K562 (cell line): ENCODE results near the gene FLOT2. TPM values are rescaled to one million over a fixed set of nuclear protein-coding genes. Genes with fewer than 3 reads are reported as not detected.

ENCODE experiments used
- ATAC-seq: fragments of 200-7000 bp; cut with Tn5 transposase; 3 replicates; pipeline ENCODE4 v1.9.1; 2020; ENCODE audit warnings: moderate library complexity
- BruUV-seq: library from RNA; stranded (reverse); fragments of 400-500 nt; replicated peaks from 2 replicates; lab custom pipeline; 2021; lab: Mats Ljungman, UMichigan
- CTCF ChIA-PET: fragments of 300-600 bp; formaldehyde crosslinking; extraction: SDS; loops from one replicate; lab custom pipeline; 2021; ENCODE audit warnings: low intra/inter-chr PET ratio; lab: Yijun Ruan, JAX
- POLR2A ChIA-PET: fragments of 300-600, 350-650 bp; sonication (Branson Sonifier 250); formaldehyde crosslinking; extraction: SDS; loops from one replicate; lab custom pipeline; 2021; ENCODE audit warnings: antibody characterized with exemption, inconsistent platforms; lab: Yijun Ruan, JAX
- DNase-seq, 4 experiments: peaks; one replicate each; pipeline versions ENCODE4 v3.0.0 to v3.0.0-alpha.2; 2011 to 2018; ENCODE audit warnings: low spot score in 3 of 4, mixed read lengths in 3 of 4; ENCODE audit errors: extremely low read depth in 1 of 4
- FAIRE-seq: peaks from 2 replicates; lab custom pipeline; 2011; peaks lifted over from hg19 to GRCh38; lab: Jason Lieb, UNC
- H2AFZ ChIP-seq: 2 replicates; pipeline ENCODE4 v1.6.0; 2011; ENCODE audit warnings: low read depth, low read length, control low read depth, inconsistent platforms
- H3K27ac ChIP-seq: fragments of 200-600 bp; 3 replicates; pipeline ENCODE4 v1.8.0; 2011; ENCODE audit warnings: low read depth, mild to moderate bottlenecking, control low read depth, inconsistent platforms, low read length, moderate library complexity, mixed read lengths; ENCODE audit errors: extremely low read depth
- H3K27me3 ChIP-seq, 2 experiments: fragments of 300-600 bp in 1 of 2; 2 replicates in 1 of 2; 3 replicates in 1 of 2; pipeline versions ENCODE4 v1.6.0 to v1.8.0; 2011; ENCODE audit warnings: inconsistent platforms in 2 of 2, low read length in 2 of 2, mild to moderate bottlenecking in 1 of 2, mixed read lengths in 1 of 2, moderate library complexity in 1 of 2; ENCODE audit not compliant: control insufficient read depth in 2 of 2, insufficient read depth in 2 of 2
- H3K36me3 ChIP-seq: fragments of 300-600 bp; 3 replicates; pipeline ENCODE4 v1.8.0; 2011; ENCODE audit warnings: mild to moderate bottlenecking, low read length, inconsistent platforms; ENCODE audit not compliant: control insufficient read depth, insufficient read depth
- H3K4me1 ChIP-seq, 2 experiments: fragments of 200-600 bp in 1 of 2; replicated peaks in 1 of 2; 2 replicates in 1 of 2; 3 replicates in 1 of 2; pipeline versions ENCODE4 v1.5.1 to v1.8.0; 2011; ENCODE audit warnings: inconsistent platforms in 2 of 2, low read length in 2 of 2, mild to moderate bottlenecking in 1 of 2, mixed read lengths in 1 of 2, moderate library complexity in 1 of 2; ENCODE audit not compliant: control insufficient read depth in 2 of 2, insufficient read depth in 2 of 2
- H3K4me2 ChIP-seq: 2 replicates; pipeline ENCODE4 v1.6.1; 2011; ENCODE audit warnings: low read length, control low read depth, inconsistent platforms, mixed read lengths; ENCODE audit not compliant: insufficient read depth
- H3K4me3 ChIP-seq: fragments of 200-600 bp; sonication (generic), shearing (Covaris generic); 2 replicates; pipeline ENCODE4 v1.5.1; 2016; ENCODE audit warnings: control low read depth, inconsistent platforms
- H3K79me2 ChIP-seq: fragments of 200-600 bp; 3 replicates; pipeline ENCODE4 v1.8.0; 2011; ENCODE audit warnings: low read length, inconsistent platforms; ENCODE audit not compliant: control insufficient read depth, insufficient read depth
- H3K9ac ChIP-seq, 2 experiments: 2 replicates each; pipeline versions ENCODE4 v1.6.0 to v1.6.1; 2011; ENCODE audit warnings: low read depth in 2 of 2, low read length in 2 of 2, control low read depth in 1 of 2, inconsistent platforms in 1 of 2, mild to moderate bottlenecking in 1 of 2, mixed read lengths in 1 of 2; ENCODE audit not compliant: insufficient read depth in 1 of 2
- H3K9me1 ChIP-seq: one replicate; pipeline ENCODE4 v1.6.0; 2011; ENCODE audit warnings: inconsistent platforms, mild to moderate bottlenecking, low read length, moderate library complexity; ENCODE audit not compliant: control insufficient read depth, insufficient read depth
- H3K9me3 ChIP-seq: replicated peaks from 2 replicates; pipeline ENCODE4 v1.5.1; 2011; ENCODE audit warnings: low read depth, low read length, inconsistent platforms; ENCODE audit not compliant: control insufficient read depth, insufficient read depth
- H4K20me1 ChIP-seq: replicated peaks from 2 replicates; pipeline ENCODE4 v1.6.1; 2011; ENCODE audit warnings: low read length, inconsistent platforms, mixed read lengths; ENCODE audit not compliant: control insufficient read depth, insufficient read depth
- ARID4B ChIP-seq: sonication (generic); formaldehyde crosslinking; IDR thresholded peaks from 2 replicates; pipeline ENCODE4 v1.8.0; 2022; ENCODE audit warnings: mild to moderate bottlenecking, missing genetic modification reagents
- FIP1L1 ChIP-seq: fragments of 200-400 bp; formaldehyde crosslinking; IDR thresholded peaks from 2 replicates; pipeline ENCODE4 v1.6.1; 2018; ENCODE audit warnings: mild to moderate bottlenecking, low read depth, low read length; ENCODE audit not compliant: poor library complexity, severe bottlenecking
- FOXP4 ChIP-seq: sonication (generic); formaldehyde crosslinking; IDR thresholded peaks from 2 replicates; pipeline ENCODE4 v1.8.0; 2022; ENCODE audit warnings: mild to moderate bottlenecking, missing genetic modification reagents, borderline replicate concordance
- HNRNPK ChIP-seq: fragments of 200-400 bp; formaldehyde crosslinking; IDR thresholded peaks from one replicate; pipeline ENCODE4 v1.6.1; 2018; ENCODE audit warnings: mild to moderate bottlenecking, low read depth, low read length; ENCODE audit not compliant: poor library complexity, severe bottlenecking
- HNRNPLL ChIP-seq: fragments of 200-400 bp; formaldehyde crosslinking; IDR thresholded peaks from 2 replicates; pipeline ENCODE4 v1.6.1; 2017; ENCODE audit warnings: low read length, low read depth, mild to moderate bottlenecking; ENCODE audit not compliant: poor library complexity, severe bottlenecking
- ZFPM2 ChIP-seq: fragments of 250-450 bp; sonication (Bioruptor Pico); IDR thresholded peaks from 2 replicates; pipeline ENCODE4 v1.5.1; 2022; ENCODE audit warnings: mild to moderate bottlenecking
- ZNF12 ChIP-seq: sonication (generic); formaldehyde crosslinking; IDR thresholded peaks from 2 replicates; pipeline ENCODE4 v1.4.0; 2020; ENCODE audit warnings: mild to moderate bottlenecking, missing genetic modification reagents
- ZNF143 ChIP-seq: sonication (generic); formaldehyde crosslinking; IDR thresholded peaks from 2 replicates; pipeline ENCODE4 v1.9.0; 2022; ENCODE audit warnings: mild to moderate bottlenecking, missing genetic modification reagents
- ZNF639 ChIP-seq, 2 experiments: fragments of 200-800 bp in 1 of 2; sonication (Bioruptor generic) in 1 of 2; sonication (generic) in 1 of 2; formaldehyde crosslinking in 1 of 2; IDR thresholded peaks in 1 of 2; conservative IDR thresholded peaks in 1 of 2; 2 replicates each; pipeline versions ENCODE4 v1.5.0 to v1.6.1; 2016 to 2020; ENCODE audit warnings: missing compliant biosample characterization in 1 of 2, missing genetic modification characterization in 1 of 2, missing genetic modification reagents in 1 of 2
- WGBS: fragments of 100-300 bp; shearing (Covaris generic); methylation state at CpG from one replicate; pipeline ENCODE4 v1.1.6; 2016; ENCODE audit warnings: low coverage, mixed read lengths; ENCODE audit not compliant: insufficient coverage; ENCODE audit errors: missing lambda C conversion rate; 5-methylcytosine and 5-hydroxymethylcytosine counted together
- in situ Hi-C: fragments of 300-500 bp; cut with MboI; formaldehyde crosslinking; loops from 4 replicates; pipeline ENCODE4 v1.15.0; 2018; ENCODE audit warnings: inconsistent platforms, mixed read lengths
- intact Hi-C: fragments of 100-400 bp; cut with micrococcal nuclease; formaldehyde crosslinking; loops from 2 replicates; pipeline ENCODE4 v1.14.2; 2022
- polyA plus RNA-seq, 8 experiments: library from polyadenylated mRNA; depleted of rRNA in 4 of 8; stranded (reverse) in 5 of 8; unstranded in 3 of 8; fragments of >200 nt; fragmentation: Nextera tagmentation in 2 of 8; fragmentation: Illumina TruSeq in 1 of 8; extraction: Ambion mirVana in 2 of 8; extraction: Trizol in 1 of 8; gene quantifications; 2 replicates each; pipeline versions ENCODE4 v1.2.1 to v1.2.3, GENCODE V29; 2011 to 2014; ENCODE audit warnings: inconsistent platforms in 1 of 8, missing spikeins in 1 of 8
- total RNA-seq, 7 experiments: library from RNA; depleted of rRNA in 6 of 7; stranded (reverse); fragments of >200 nt in 6 of 7; fragmentation: Illumina TruSeq in 2 of 7; extraction: Trizol in 2 of 7; gene quantifications; 2 replicates each; pipeline versions ENCODE4 v1.2.1 to v1.2.3, GENCODE V29; 2011 to 2021; ENCODE audit warnings: low replicate concordance in 1 of 7

Gene FLOT2
- total and polyA plus RNA-seq, 9 of the 15 experiments (the other 6 are each of a cell fraction or from before 2014, with no cell fraction given) = 17.5 to 138 (median 41.7) TPM

GRCh38 chr17:28864991-28865849 lies 32.3 kb downstream of the FLOT2 start:
- no peak overlapping the region; the same call in 1 of the 2 replicates for H3K4me3 ChIP-seq
- H3K27me3 ChIP-seq = no peaks in the 10 kb centered on the region
- POLR2A ChIA-PET = interaction anchor here (0.5 to 1.6 kb wide), 22 partner anchors 9 to 163 kb away, joined by 3 to 6 read pairs (median 3); partner anchors contain the start of gene FAM222B
- peaks cover 45% of the 10 kb centered on the region for H3K79me2 ChIP-seq
- H4K20me1 ChIP-seq = no peaks in the 10 kb centered on the region
- H3K4me2 ChIP-seq = peak overlapping the region; percentile 75
- ATAC-seq (peak; percentile 80), DNase-seq (peak; percentile 97 to 99 (median 98)), FAIRE-seq (peak; percentile 99)
- 2% methylated on average over 11 of the region's 11 CpGs for WGBS
- H3K4me1 ChIP-seq = peaks cover 68 to 69% of the 10 kb centered on the region in 2 experiments
- CTCF ChIA-PET = no interaction called here
- in situ Hi-C loops (no loop called here), intact Hi-C loops (loop anchor here (5.0 kb wide), 2 partner anchors 37 to 138 kb away; partner anchors contain the start of genes DHRS13, NEK8 and TLCD1)
- no peaks in the 10 kb centered on the region for H3K9me1 ChIP-seq
- peaks cover 12% of the 10 kb centered on the region for H3K36me3 ChIP-seq
- H3K9ac ChIP-seq = peak overlapping the region; percentile 53 to 78; a peak in 3 of 4 replicates
- peak overlapping the region; percentile 94 for H3K27ac ChIP-seq
- H2AFZ ChIP-seq = peak overlapping the region; percentile 64
- no peaks in the 10 kb centered on the region for H3K9me3 ChIP-seq
- BruUV-seq = no TSS peak
- TF ChIP-seq ARID4B (CRISPR knock-in tag) = no peak
- peak; percentile 23 for TF ChIP-seq HNRNPLL
- TF ChIP-seq ZNF12 (CRISPR knock-in tag) = no peak
- TF ChIP-seq ZNF143 (CRISPR knock-in tag) = no peak
- TF ChIP-seq FIP1L1 = no peak
- no peak for TF ChIP-seq ZFPM2 (CRISPR knock-in tag)
- no peak for TF ChIP-seq HNRNPK
- peak in 1 of 2 experiments; percentile 89; a peak in 2 of 4 replicates for TF ChIP-seq ZNF639 (CRISPR knock-in tag; conservative IDR thresholded peaks at IDR 0.05 in 1 of 2, IDR thresholded peaks at IDR 0.05 in 1 of 2)
- TF ChIP-seq FOXP4 = no peak
